Endometrial microvascular endothelial cells (primary cell): ENCODE results near the gene KCTD1. TPM values are rescaled to one million over a fixed set of nuclear protein-coding genes. Genes with fewer than 3 reads are reported as not detected.

Source experiments
- in situ Hi-C: cut with HindIII; loops from 2 replicates; pipeline ENCODE4 v1.10.0; 2017; ENCODE audit warnings: low sequenced_read_pairs, low pct_unique_long_range_greater_than_20kb; ENCODE audit errors: inconsistent ontology term
- total RNA-seq: library from RNA; depleted of rRNA; stranded (reverse); fragments of >200 nt; gene quantifications from one replicate; pipeline ENCODE4 v1.2.3, GENCODE V29; 2015; ENCODE audit errors: inconsistent ontology term

Gene KCTD1
- total RNA-seq, 1 donor from 2014 or later = 8.3 TPM

DNA sequence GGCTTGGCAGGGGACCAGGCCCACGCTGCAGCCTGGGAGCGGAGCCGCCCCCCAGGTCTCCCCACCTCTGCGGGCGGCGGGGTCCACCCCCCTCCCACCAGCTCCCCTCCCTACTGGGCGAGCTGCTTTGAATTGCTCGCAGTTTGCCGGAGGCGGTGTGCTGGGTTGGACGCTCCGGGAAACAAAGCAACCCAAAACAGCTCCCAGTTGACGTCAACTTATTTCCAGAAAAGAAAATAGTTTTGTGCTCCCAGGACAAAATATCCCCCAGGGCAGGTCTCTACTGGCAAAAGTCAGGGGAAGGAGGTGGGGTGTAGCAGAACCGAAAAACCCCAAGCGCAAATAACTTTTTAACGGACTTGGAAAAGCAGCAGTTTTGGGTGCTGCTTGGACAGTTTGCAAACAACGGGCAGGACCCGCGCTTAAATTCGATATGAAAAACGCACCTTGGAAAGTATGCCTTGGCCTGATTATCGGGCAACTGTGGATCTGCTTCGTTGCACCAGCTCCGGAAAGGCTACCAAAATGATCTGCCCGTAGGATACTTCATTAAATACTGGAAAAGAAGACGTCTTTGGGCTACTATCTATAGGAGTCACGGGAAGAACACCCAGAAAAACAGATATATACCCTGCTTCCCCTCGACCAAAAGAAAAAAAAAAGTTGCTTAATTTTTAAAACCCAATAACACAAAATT, 2.8 kb upstream of the KCTD1 start:
- in situ Hi-C loops = no loop called here

DNA sequence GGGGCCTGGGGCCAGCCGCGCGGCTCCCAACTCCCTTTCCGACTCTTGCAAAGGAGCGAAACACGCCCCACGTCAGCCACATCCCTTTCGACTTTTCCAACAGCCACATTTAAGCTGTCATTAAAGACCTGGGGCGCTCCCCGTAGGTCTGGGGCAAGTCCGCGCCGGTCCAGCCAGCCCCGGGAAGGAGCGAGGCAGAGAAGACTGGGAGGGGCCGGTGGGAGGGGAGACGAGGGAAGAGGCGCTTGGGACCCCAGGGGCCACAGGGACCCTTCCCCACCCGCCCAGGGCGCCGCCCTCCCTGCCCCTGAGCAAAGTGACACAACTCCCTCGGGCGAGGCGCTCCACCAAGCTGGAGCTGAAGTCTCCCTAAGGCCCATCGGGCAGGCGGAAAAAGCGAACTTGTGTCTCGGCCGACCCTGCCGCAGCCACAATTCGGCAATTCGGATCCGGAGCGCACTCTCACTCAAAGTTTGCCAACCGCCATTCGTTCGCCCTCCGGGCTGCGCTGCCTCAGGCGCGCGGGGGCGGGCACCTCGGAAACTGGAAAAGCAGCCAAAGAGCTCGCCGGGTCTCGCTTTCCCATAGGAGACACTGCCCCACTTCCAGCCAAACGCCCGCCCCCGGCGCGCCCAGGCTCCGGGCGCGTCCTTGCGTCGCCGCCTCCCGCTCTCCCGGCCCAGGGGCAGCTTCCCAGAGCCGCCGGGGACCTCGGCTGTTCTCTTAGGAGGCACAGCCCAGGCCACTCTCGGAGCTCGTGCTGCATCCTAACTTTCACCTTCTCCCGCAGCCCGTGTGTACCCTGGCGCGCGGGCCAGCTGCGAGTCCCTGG, 1.1 kb upstream of the KCTD1 start:
- in situ Hi-C loops = no loop called here

DNA sequence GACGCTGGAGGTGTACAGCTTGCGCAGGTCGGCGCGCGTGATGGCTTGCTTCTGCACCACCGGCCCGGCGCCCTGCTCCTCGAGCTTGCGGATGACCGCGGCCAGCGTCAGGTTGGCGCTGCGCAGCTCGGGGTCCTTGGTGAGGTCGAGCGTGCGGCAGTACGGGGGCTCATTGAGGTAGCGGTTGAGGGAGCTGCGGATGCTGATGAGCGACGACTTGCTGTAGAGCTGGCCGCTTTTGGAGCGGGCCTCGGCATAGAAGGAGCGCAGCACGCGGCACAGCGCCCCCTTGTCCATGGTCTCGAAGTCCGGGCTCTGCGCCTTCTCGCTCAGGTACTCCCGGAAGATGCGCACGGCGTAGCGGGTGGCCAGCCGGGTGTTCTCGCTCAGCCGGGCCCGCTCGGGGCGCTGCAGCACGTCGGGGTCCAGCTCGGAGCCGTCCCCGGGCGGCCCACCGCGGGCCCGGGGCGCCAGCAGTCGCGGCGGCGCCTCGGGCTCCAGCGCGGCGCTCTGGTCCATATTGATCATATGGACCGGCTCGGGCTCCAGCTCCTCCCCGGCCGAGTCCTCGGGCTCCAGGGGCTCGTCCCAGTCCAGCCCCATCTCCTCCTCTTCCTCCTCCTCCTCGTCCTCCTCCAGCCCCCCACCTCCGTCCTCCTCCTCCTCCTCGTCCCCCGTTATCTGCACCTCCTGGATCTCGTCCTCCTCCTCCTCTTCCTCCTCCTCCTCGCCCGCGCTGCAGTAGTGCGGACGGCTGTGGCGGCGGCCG, 523 bp downstream of the KCTD1 start:
- in situ Hi-C loops = no loop called here

GRCh38 chr18:26546875-26547645, 1.3 kb downstream of the KCTD1 start:
- in situ Hi-C loops = no loop called here

- in situ Hi-C loops = no loop called here
Measured at GRCh38 chr18:26546170-26546874, 2.0 kb downstream of the KCTD1 start.

- in situ Hi-C loops = no loop called here
Measured at GRCh38 chr18:26545335-26546123, 2.8 kb downstream of the KCTD1 start.

- in situ Hi-C loops = no loop called here
Measured at GRCh38 chr18:26544451-26544850, 3.9 kb downstream of the KCTD1 start.

DNA sequence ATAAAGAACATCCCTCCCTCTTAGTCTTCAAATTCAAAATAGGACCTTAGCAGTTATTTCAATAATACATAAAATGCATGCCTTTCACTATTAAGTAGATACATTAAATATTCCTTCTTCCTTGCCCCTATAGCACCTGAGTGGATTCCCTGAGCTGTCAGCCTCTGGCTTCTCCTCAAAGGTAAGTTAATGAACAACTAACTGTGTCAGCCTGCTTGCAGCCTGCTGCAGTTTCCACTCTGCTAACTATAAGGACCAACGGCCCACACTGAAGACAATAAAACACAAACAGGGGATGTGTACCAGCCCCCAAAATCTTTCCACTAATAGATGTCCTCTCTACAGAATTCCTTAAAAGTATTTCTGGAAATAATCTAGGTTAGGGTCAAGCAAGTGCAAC, 5.0 kb downstream of the KCTD1 start:
- in situ Hi-C loops = no loop called here

- in situ Hi-C loops = no loop called here
Measured at GRCh38 chr18:26540043-26540628, 8.2 kb downstream of the KCTD1 start.

DNA sequence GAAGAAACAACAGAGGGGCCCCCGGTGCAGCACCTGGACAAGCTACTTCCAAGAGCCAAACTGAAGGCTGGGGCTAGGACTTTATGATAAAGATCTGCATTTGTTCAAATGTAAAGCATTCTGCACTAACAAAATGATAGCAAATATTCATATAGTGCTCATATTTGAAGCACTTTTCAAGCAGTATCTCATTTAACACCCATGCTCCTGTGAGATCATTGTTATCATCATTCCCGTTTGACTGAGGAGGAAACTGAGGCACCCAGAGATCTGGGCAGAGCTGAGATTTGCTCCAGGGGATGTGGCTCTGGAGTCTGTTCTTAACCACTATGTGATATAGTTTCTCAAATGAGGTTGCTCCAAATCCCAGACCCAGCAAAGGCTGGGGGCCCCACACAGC, 9.8 kb downstream of the KCTD1 start:
- in situ Hi-C loops = no loop called here

- in situ Hi-C loops = no loop called here
Measured at GRCh38 chr18:26536664-26537063, 11.7 kb downstream of the KCTD1 start.

- in situ Hi-C loops = no loop called here
Measured at GRCh38 chr18:26536032-26536431, 12.3 kb downstream of the KCTD1 start.

DNA sequence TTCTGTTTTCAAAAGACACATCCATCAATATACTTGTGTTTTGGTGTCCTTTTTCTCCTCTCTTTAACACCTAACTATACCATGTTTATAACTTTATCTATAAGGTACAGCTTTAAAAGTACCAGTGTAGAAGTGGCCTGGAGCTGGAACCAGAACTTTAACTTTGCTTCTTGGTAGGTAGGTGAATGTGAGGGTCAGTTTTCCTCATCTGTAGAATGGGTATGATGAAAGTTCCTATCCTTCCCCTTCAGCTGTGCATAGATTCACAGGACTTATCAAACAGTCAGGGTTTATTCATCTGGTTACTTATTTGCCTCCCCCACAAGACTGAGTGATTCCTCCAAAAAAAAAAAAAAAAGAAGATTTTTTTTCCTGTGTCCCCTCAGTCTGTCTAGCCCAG, 12.7 kb downstream of the KCTD1 start:
- in situ Hi-C loops = no loop called here

DNA sequence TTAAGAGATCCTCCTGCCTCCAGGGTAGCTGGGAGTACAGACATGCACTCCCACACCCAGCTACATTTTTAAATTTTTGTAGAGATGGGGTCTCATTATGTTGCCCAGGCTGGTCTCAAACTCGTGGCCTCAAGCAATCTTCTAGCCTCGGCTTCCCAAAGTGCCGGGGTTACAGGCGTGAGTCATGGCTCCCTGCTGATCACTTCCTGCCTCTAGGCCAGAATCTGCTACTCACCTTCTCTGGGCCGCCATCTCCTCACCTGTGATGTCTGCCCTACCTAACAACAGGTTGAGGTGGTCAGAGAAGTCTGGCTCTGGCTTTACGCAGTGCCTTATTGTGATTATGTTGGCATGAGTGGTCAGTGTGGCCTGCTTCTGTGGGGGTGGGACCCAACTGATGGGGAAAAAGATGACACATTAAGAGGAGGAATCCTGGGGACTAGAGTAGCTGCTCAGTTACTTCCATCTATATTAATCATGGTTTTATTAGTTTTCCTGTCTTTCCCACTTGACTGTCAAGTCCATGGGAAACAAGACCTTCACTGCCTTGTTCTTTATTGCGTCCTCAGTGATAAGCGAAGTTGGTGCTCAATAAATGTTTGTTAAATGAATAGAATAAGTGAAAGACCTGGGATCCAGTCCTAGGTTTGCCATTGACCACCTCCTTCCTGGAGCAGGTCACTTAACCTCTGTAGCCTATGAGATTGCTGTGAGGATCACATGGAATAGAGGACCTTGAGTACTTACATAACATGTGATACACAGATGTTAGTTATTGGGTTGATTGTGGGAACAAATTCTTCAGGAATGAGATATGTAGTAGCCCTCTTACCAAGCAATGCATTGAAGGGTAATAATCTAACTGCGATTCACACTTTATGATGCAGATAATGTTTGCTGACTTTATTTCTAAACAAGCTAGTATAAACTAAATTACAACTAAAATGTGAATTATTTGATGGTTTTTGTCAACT, 15.7 kb downstream of the KCTD1 start:
- in situ Hi-C loops = no loop called here

DNA sequence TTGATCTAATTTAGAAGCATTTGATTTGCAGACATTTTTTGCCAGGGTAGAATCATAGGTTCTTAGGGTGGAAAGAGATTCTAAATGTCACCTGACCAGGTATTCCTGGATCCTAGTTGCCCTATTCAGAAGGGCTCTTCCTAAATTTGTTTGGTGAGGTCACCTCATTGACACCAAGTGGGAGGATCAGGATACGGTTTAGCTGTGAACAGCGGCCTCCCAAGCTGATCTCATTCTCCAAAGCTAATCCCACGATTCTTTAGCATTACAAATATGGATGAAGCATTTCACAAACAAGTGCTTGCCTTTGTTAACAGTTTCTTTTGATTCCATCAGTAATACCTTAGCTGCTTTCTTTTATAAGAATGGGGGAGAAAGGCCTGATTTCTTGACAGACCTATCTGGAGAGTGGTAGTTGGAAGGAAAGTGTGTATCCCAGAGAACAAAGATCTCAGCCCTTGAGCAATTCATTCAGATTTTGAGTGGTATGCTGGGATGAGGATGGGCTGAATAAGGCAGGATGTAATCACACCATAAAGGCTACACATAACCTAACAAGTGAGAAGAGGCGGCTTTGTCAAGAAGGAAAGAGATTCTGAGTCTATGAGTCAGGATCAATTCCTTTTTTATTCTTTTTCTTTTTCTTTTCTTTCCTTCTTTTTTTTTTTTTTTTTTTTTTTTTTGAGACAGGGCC, 16.6 kb downstream of the KCTD1 start:
- in situ Hi-C loops = no loop called here

- in situ Hi-C loops = no loop called here
Measured at GRCh38 chr18:26526966-26527234, 21.5 kb downstream of the KCTD1 start.
